ENCODE data around the gene CHD2. TPM values are rescaled to one million over a fixed set of nuclear protein-coding genes. Genes with fewer than 3 reads are reported as not detected.

Gene CHD2
- 44.1 TPM for polyA plus RNA-seq (2012; ENCODE audit: insufficient read length, low read depth)

DNA sequence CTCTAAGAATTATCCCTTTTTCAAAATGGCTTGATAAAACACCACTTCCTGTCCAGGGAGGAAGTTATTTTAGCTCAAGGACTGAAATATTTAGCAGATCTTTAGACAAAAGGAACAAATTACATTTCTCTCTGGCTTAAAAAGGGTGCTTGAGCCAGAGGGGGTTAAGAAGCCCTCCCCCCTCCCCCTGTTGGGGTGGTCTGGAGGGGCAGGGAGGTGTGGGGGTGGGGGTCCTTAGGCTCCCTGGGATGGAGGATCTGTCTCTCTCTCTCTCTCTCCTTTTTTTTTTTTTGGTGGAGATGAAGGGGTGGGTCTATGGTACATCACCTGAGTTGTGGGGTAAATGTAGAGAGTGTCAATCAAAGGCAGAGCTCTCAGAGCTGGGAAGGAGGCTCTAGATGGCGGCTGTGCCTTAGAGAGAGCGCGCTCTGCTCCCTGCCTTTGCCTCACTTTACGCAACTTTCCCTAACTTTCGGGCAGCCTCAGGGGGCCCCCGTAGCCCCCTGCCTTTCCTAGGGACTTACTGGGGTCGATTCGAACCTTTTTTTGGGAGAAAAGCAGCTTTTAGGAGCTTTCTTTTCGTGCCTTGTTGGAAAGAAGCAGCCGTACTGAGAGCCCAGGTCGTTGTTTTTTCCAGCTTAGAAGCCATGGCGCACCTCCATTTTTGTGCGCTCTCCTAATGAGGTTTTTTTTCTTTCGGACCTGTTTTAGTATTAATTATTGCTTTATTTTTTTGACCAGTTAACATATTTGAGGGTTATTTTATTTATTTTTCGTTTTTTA, at the start of gene CHD2:
Gene CHD2, plus strand, starts transcription at position 377 of the 783 bp plus-strand sequence. CDS start 914 bp downstream, outside the sequence.
- TF ChIP-seq FOXP2 (optimal IDR thresholded peaks at IDR 0.05; ENCODE audit: borderline replicate concordance, extremely low read depth, extremely low read length, insufficient read depth) (no peak), REST (IDR thresholded peaks at IDR 0.05; ENCODE audit: insufficient read depth in 1 of 2, low read depth in 2 of 2, low read length in 2 of 2) (peak; percentile 46 to 49; a peak in 3 of 4 replicates), SIN3A (IDR thresholded peaks at IDR 0.05; ENCODE audit: borderline replicate concordance, insufficient read depth, low read length) (peak; percentile 48; the same call in 1 of the 2 replicates), POLR2AphosphoS5 (IDR thresholded peaks at IDR 0.05; ENCODE audit: low read depth, low read length) (peak; percentile 97), TAF1 (IDR thresholded peaks at IDR 0.05; ENCODE audit: borderline replicate concordance, insufficient read depth, low read length) (peak; percentile 94)

DNA sequence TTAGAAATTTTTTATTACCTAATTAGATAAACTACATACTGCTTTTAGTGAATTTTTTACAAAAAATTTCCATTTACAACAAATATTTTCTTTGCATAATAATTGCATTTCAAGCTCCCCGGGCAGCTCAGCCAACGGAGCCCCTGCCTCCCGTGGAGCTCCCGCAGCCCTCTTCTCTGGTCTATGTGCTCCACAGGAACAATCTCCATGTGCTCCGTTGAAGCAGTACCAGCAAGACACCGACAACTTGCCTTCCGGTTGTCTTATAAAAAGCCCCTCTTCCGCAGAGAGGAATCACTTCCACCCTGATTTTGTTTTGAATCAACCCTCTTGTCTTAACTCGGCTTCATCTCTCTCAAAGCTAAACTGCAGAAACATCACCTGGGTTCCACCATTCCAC, 46.9 kb upstream of the CHD2 start:
- TF ChIP-seq POLR2AphosphoS5 (IDR thresholded peaks at IDR 0.05; ENCODE audit: low read depth, low read length) (no peak), TAF1 (IDR thresholded peaks at IDR 0.05; ENCODE audit: borderline replicate concordance, insufficient read depth, low read length) (no peak)

GRCh38 chr15:92861742-92862141, 38.4 kb upstream of the CHD2 start:
- TF ChIP-seq POLR2AphosphoS5 (IDR thresholded peaks at IDR 0.05; ENCODE audit: low read depth, low read length) (no peak), FOXP2 (optimal IDR thresholded peaks at IDR 0.05; ENCODE audit: borderline replicate concordance, extremely low read depth, extremely low read length, insufficient read depth) (no peak), SIN3A (IDR thresholded peaks at IDR 0.05; ENCODE audit: borderline replicate concordance, insufficient read depth, low read length) (no peak), TAF1 (IDR thresholded peaks at IDR 0.05; ENCODE audit: borderline replicate concordance, insufficient read depth, low read length) (no peak), REST (IDR thresholded peaks at IDR 0.05; ENCODE audit: insufficient read depth in 1 of 2, low read depth in 2 of 2, low read length in 2 of 2) (no peak)

DNA sequence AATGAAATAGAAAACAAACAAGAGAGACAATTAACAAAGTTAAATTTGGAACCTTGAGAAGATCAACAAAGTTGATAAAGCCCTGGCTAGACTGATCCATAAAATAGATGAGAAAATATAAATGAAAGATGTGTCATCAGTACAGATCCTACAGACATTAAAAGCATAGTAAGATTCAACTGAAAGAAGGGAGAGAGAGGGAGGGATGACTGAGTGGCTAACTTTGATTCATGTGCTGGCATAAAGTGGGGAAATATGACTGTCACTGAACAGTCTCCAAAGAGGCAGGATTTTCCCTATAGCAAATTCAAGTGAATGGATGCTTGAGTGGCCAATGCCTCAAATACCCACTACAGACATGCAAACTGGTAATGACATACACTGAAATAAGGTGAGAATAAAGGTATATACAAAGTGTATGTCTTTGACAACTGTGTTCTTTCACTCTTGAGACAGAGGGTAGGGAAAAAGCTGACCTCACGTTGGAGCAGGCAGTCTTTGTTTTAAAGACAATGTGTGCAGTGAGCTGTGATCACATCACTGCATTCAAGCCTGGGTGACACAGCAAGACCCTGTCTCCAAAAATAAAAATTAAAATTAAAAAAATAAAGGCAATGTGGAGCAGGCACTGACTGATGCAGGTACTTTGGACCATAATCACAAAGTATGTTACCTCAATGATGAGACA, 35.9 kb upstream of the CHD2 start:
- TF ChIP-seq REST (IDR thresholded peaks at IDR 0.05; ENCODE audit: insufficient read depth in 1 of 2, low read depth in 2 of 2, low read length in 2 of 2) (no peak), POLR2AphosphoS5 (IDR thresholded peaks at IDR 0.05; ENCODE audit: low read depth, low read length) (no peak), SIN3A (IDR thresholded peaks at IDR 0.05; ENCODE audit: borderline replicate concordance, insufficient read depth, low read length) (no peak), TAF1 (IDR thresholded peaks at IDR 0.05; ENCODE audit: borderline replicate concordance, insufficient read depth, low read length) (no peak), FOXP2 (optimal IDR thresholded peaks at IDR 0.05; ENCODE audit: borderline replicate concordance, extremely low read depth, extremely low read length, insufficient read depth) (no peak)

GRCh38 chr15:92869263-92869940, 30.7 kb upstream of the CHD2 start:
- TF ChIP-seq FOXP2 (optimal IDR thresholded peaks at IDR 0.05; ENCODE audit: borderline replicate concordance, extremely low read depth, extremely low read length, insufficient read depth) (no peak), REST (IDR thresholded peaks at IDR 0.05; ENCODE audit: insufficient read depth in 1 of 2, low read depth in 2 of 2, low read length in 2 of 2) (no peak), TAF1 (IDR thresholded peaks at IDR 0.05; ENCODE audit: borderline replicate concordance, insufficient read depth, low read length) (no peak), SIN3A (IDR thresholded peaks at IDR 0.05; ENCODE audit: borderline replicate concordance, insufficient read depth, low read length) (no peak), POLR2AphosphoS5 (IDR thresholded peaks at IDR 0.05; ENCODE audit: low read depth, low read length) (no peak)

Measured in PFSK-1 (cell line).